ENCODE results near the gene KCNH3. TPM values are rescaled to one million over a fixed set of nuclear protein-coding genes. Genes with fewer than 3 reads are reported as not detected.

The KCNH3 gene
- total and polyA plus RNA-seq, 5 donors from 2014 or later, result 1.1 to 2.1 (median 1.3) TPM

- Mint-ChIP-seq H3K9me3 (no peaks in the 10 kb centered on the region), H3K36me3 (peaks cover under 1% of the 10 kb centered on the region), H3K4me3 (no peak overlapping the region), H3K4me1 (no peaks in the 10 kb centered on the region), H3K27ac (no peak overlapping the region), H3K27me3 (no peaks in the 10 kb centered on the region)
- Histone ChIP-seq H3K27ac (ENCODE audit: insufficient read depth, low read length, poor library complexity, severe bottlenecking) (no peak overlapping the region), H3K9me3 (ENCODE audit: control insufficient read depth in 2 of 2, low read length in 2 of 2) (no peaks in the 10 kb centered on the region), H3K27me3 (ENCODE audit: control insufficient read depth, insufficient read depth, low read length) (no peaks in the 10 kb centered on the region), H3K36me3 (ENCODE audit: control insufficient read depth, insufficient read depth, low read length) (no peaks in the 10 kb centered on the region), H3K4me1 (ENCODE audit: control insufficient read depth, insufficient read depth, low read length, poor library complexity, severe bottlenecking) (no peaks in the 10 kb centered on the region), H3K4me3 (ENCODE audit: low read depth, low read length) (no peak overlapping the region)
- ATAC-seq (ENCODE audit: low read depth in 2 of 2) (no peak), DNase-seq (no peak)
These were observed 23.6 kb upstream of the KCNH3 start for GRCh38 chr12:49515266-49515665.

GRCh38 chr12:49518914-49519573, 19.8 kb upstream of the KCNH3 start:
- Mint-ChIP-seq H3K27me3 (no peaks in the 10 kb centered on the region), H3K27ac (no peak overlapping the region), H3K4me3 (no peak overlapping the region), H3K36me3 (peaks cover 10% of the 10 kb centered on the region), H3K4me1 (no peaks in the 10 kb centered on the region), H3K9me3 (no peaks in the 10 kb centered on the region)
- Histone ChIP-seq H3K9me3 (ENCODE audit: control insufficient read depth in 2 of 2, low read length in 2 of 2) (no peaks in the 10 kb centered on the region), H3K4me1 (ENCODE audit: control insufficient read depth, insufficient read depth, low read length, poor library complexity, severe bottlenecking) (no peaks in the 10 kb centered on the region), H3K27me3 (ENCODE audit: control insufficient read depth, insufficient read depth, low read length) (no peaks in the 10 kb centered on the region), H3K4me3 (ENCODE audit: low read depth, low read length) (no peak overlapping the region), H3K36me3 (ENCODE audit: control insufficient read depth, insufficient read depth, low read length) (no peaks in the 10 kb centered on the region), H3K27ac (ENCODE audit: insufficient read depth, low read length, poor library complexity, severe bottlenecking) (no peak overlapping the region)
- DNase-seq (no peak), ATAC-seq (ENCODE audit: low read depth in 2 of 2) (no peak)

DNA sequence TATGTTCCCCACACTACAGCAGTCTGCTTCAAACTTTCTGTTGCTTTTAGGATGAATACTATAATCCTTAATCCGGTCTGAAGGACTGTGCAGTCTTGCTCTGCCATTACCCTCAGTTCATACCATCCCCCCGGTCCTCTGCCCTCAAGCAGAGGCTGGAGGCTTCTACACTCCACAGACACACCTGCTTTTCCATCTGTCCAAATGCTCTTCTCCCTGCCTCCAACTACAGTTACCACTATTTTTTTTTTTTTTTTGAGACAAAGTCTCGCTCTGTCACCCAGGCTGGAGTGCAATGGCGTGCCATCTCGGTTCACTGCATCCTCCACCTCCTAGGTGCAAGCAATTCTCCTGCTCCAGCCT, 19.3 kb upstream of the KCNH3 start:
- H3K27ac Mint-ChIP-seq, result no peak overlapping the region
- H3K4me1 ChIP-seq (ENCODE audit: control insufficient read depth, insufficient read depth, low read length, poor library complexity, severe bottlenecking), result no peaks in the 10 kb centered on the region
- H3K27me3 ChIP-seq (ENCODE audit: control insufficient read depth, insufficient read depth, low read length), result no peaks in the 10 kb centered on the region
- H3K9me3 Mint-ChIP-seq, result no peaks in the 10 kb centered on the region
- H3K9me3 ChIP-seq (ENCODE audit: control insufficient read depth in 2 of 2, low read length in 2 of 2), result no peaks in the 10 kb centered on the region
- ATAC-seq (ENCODE audit: low read depth in 2 of 2) (no peak), DNase-seq (no peak)
- no peaks in the 10 kb centered on the region for H3K4me1 Mint-ChIP-seq
- no peaks in the 10 kb centered on the region for H3K27me3 Mint-ChIP-seq
- no peak overlapping the region for H3K4me3 Mint-ChIP-seq
- H3K4me3 ChIP-seq (ENCODE audit: low read depth, low read length), result no peak overlapping the region
- H3K36me3 ChIP-seq (ENCODE audit: control insufficient read depth, insufficient read depth, low read length), result no peaks in the 10 kb centered on the region
- peaks cover 10% of the 10 kb centered on the region for H3K36me3 Mint-ChIP-seq
- H3K27ac ChIP-seq (ENCODE audit: insufficient read depth, low read length, poor library complexity, severe bottlenecking), result no peak overlapping the region

DNA sequence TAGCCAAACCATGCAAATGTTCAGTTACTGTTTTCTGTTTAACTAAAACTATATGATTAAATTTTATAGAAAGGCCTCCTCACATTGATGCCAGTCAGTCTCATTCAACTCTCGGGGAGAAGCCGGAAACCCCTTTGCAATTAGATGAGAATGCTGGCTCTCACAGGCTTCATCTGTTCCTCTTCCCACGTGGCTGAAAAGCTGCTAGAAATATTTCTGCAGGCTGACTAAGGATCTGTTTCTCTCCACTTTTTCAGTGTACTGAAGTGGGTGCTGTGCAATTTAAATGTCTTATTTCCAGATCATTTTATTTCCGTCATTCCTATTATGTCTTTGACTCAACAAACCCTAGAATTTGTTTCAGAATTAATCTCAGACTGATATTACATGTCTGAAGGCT, 17.4 kb upstream of the KCNH3 start:
- peaks cover 27% of the 10 kb centered on the region for H3K36me3 Mint-ChIP-seq
- H3K27ac ChIP-seq (ENCODE audit: insufficient read depth, low read length, poor library complexity, severe bottlenecking), result no peak overlapping the region
- no peak for DNase-seq
- no peaks in the 10 kb centered on the region for H3K4me1 Mint-ChIP-seq
- no peaks in the 10 kb centered on the region for H3K9me3 ChIP-seq (ENCODE audit: control insufficient read depth in 2 of 2, low read length in 2 of 2)
- H3K27me3 Mint-ChIP-seq, result no peaks in the 10 kb centered on the region
- no peaks in the 10 kb centered on the region for H3K4me1 ChIP-seq (ENCODE audit: control insufficient read depth, insufficient read depth, low read length, poor library complexity, severe bottlenecking)
- no peak overlapping the region for H3K4me3 ChIP-seq (ENCODE audit: low read depth, low read length)
- H3K9me3 Mint-ChIP-seq, result no peaks in the 10 kb centered on the region
- no peak overlapping the region for H3K27ac Mint-ChIP-seq
- H3K4me3 Mint-ChIP-seq, result no peak overlapping the region
- no peak for ATAC-seq (ENCODE audit: low read depth in 2 of 2)
- H3K27me3 ChIP-seq (ENCODE audit: control insufficient read depth, insufficient read depth, low read length), result no peaks in the 10 kb centered on the region
- peaks cover 7% of the 10 kb centered on the region for H3K36me3 ChIP-seq (ENCODE audit: control insufficient read depth, insufficient read depth, low read length)

GRCh38 chr12:49524660-49525324, 14.0 kb upstream of the KCNH3 start:
- Mint-ChIP-seq H3K36me3 (peaks cover 30% of the 10 kb centered on the region), H3K27me3 (no peaks in the 10 kb centered on the region), H3K27ac (no peak overlapping the region), H3K4me1 (no peaks in the 10 kb centered on the region), H3K9me3 (no peaks in the 10 kb centered on the region), H3K4me3 (no peak overlapping the region)
- H3K4me1 ChIP-seq (ENCODE audit: control insufficient read depth, insufficient read depth, low read length, poor library complexity, severe bottlenecking), result no peaks in the 10 kb centered on the region
- no peaks in the 10 kb centered on the region for H3K27me3 ChIP-seq (ENCODE audit: control insufficient read depth, insufficient read depth, low read length)
- H3K9me3 ChIP-seq (ENCODE audit: control insufficient read depth in 2 of 2, low read length in 2 of 2), result no peaks in the 10 kb centered on the region
- H3K27ac ChIP-seq (ENCODE audit: insufficient read depth, low read length, poor library complexity, severe bottlenecking), result no peak overlapping the region
- no peak overlapping the region for H3K4me3 ChIP-seq (ENCODE audit: low read depth, low read length)
- peaks cover 7% of the 10 kb centered on the region for H3K36me3 ChIP-seq (ENCODE audit: control insufficient read depth, insufficient read depth, low read length)
- no peak for DNase-seq
- ATAC-seq (ENCODE audit: low read depth in 2 of 2), result no peak

DNA sequence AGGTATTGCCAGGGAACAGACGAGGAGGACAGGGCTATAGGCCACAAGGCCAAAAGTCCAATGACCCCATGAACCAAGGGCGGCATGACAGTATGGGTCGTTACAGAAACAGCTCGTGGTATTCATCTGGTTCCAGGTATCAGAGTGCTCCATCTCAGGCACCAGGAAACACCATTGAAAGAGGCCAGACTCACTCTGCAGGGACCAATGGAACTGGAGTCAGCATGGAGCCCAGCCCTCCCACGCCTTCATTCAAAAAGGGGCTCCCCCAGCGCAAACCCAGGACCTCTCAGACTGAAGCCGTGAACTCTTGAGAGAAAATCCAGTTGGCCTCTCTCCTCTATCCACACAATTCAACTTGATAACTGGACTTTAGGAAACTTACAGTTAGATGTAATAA, 12.9 kb upstream of the KCNH3 start:
- Histone ChIP-seq H3K27me3 (ENCODE audit: control insufficient read depth, insufficient read depth, low read length) (no peaks in the 10 kb centered on the region), H3K9me3 (ENCODE audit: control insufficient read depth in 2 of 2, low read length in 2 of 2) (no peaks in the 10 kb centered on the region), H3K4me1 (ENCODE audit: control insufficient read depth, insufficient read depth, low read length, poor library complexity, severe bottlenecking) (no peaks in the 10 kb centered on the region), H3K36me3 (ENCODE audit: control insufficient read depth, insufficient read depth, low read length) (peaks cover 7% of the 10 kb centered on the region), H3K4me3 (ENCODE audit: low read depth, low read length) (no peak overlapping the region), H3K27ac (ENCODE audit: insufficient read depth, low read length, poor library complexity, severe bottlenecking) (no peak overlapping the region)
- Mint-ChIP-seq H3K4me3 (no peak overlapping the region), H3K27me3 (no peaks in the 10 kb centered on the region), H3K36me3 (peaks cover 27% of the 10 kb centered on the region), H3K9me3 (no peaks in the 10 kb centered on the region), H3K4me1 (no peaks in the 10 kb centered on the region), H3K27ac (no peak overlapping the region)
- no peak for ATAC-seq (ENCODE audit: low read depth in 2 of 2)
- DNase-seq, result no peak

DNA sequence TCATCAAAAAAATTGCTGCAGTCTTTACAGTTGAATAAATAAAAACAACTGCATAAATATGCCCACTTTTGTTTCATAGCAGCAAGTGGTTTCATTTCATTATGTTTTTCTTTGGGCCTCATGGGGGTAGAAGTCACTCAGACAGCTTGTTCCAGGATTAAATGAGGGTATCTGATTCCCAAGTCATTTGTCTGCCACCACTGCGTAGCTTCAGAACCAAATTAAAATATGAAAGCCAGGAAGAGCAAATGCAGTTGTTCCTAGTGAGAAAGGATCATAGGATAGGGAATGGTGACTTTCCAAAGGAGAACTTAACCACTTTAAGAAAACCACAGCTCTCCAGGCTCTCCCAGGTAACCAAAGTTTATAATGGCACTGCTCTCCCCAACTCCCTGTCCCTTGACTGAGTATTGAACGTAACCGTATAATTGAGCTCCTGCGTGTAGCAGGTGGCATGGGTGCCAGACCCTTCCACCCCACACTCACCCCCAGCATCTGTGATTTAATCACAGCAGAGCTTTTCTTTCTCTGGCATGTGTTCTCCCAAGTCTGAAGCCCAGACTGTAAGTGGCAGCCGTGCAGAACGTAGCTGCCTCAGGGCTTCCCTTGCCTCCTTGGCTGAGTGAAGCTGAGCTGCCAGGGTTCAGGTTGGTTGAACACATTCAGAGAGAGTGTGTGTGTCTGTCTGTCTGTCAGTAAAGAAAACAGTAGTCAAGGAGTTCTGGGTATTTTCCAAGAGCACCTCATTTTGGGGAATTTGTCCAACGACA, 11.3 kb upstream of the KCNH3 start:
- Mint-ChIP-seq H3K36me3 (peaks cover 26% of the 10 kb centered on the region), H3K4me1 (no peaks in the 10 kb centered on the region), H3K27ac (no peak overlapping the region), H3K4me3 (no peak overlapping the region), H3K27me3 (no peaks in the 10 kb centered on the region), H3K9me3 (no peaks in the 10 kb centered on the region)
- ATAC-seq (ENCODE audit: low read depth in 2 of 2) (no peak), DNase-seq (no peak)
- Histone ChIP-seq H3K4me3 (ENCODE audit: low read depth, low read length) (no peak overlapping the region), H3K27ac (ENCODE audit: insufficient read depth, low read length, poor library complexity, severe bottlenecking) (no peak overlapping the region), H3K36me3 (ENCODE audit: control insufficient read depth, insufficient read depth, low read length) (peaks cover 7% of the 10 kb centered on the region), H3K27me3 (ENCODE audit: control insufficient read depth, insufficient read depth, low read length) (no peaks in the 10 kb centered on the region), H3K4me1 (ENCODE audit: control insufficient read depth, insufficient read depth, low read length, poor library complexity, severe bottlenecking) (no peaks in the 10 kb centered on the region), H3K9me3 (ENCODE audit: control insufficient read depth in 2 of 2, low read length in 2 of 2) (no peaks in the 10 kb centered on the region)
